GM23248 (cell line): ENCODE results near the gene VAV2.

Experiments used
- EZH2 ChIP-seq: fragments of 200-600 bp; sonication (generic); IDR thresholded peaks from 2 replicates; pipeline ENCODE4 v1.6.1; 2018; ENCODE audit warnings: antibody characterized with exemption, mild to moderate bottlenecking; ENCODE audit not compliant: insufficient read depth, poor library complexity, severe bottlenecking
- EZH2phosphoT487 ChIP-seq: fragments of 200-600 bp; sonication (generic); IDR thresholded peaks from 2 replicates; pipeline ENCODE4 v1.6.1; 2018; ENCODE audit warnings: antibody characterized with exemption, moderate library complexity, mild to moderate bottlenecking, low read depth; ENCODE audit not compliant: insufficient read depth

- TF ChIP-seq EZH2 (no peak), EZH2phosphoT487 (no peak)
Measured at GRCh38 chr9:133952598-133953550, 39.2 kb downstream of the VAV2 start.
